Measurements from ENCODE around the gene GVQW3. TPM values are rescaled to one million over a fixed set of nuclear protein-coding genes. Genes with fewer than 3 reads are reported as not detected.

Gene GVQW3
- total and polyA plus RNA-seq, 2 of the 13 experiments (the other 11 are each of a cell fraction or from before 2014, with no cell fraction given), result 5.0 to 5.6 TPM

GRCh38 chr11:76444065-76444383, 62.9 kb downstream of the GVQW3 start:
- Histone ChIP-seq H3K4me1 (ENCODE audit: insufficient read depth, low read length) (peaks cover 23% of the 10 kb centered on the region), H3K27me3 (ENCODE audit: control insufficient read depth in 1 of 2, insufficient read depth in 2 of 2, low read length in 2 of 2) (no peaks in the 10 kb centered on the region; a peak in 1 of 5 replicates), H3K79me2 (ENCODE audit: insufficient read depth, low read length) (peaks cover 52% of the 10 kb centered on the region), H3K4me2 (ENCODE audit: low read depth, low read length) (peak overlapping the region; percentile 74), H3K4me3 (replicated peaks in 1 of 3; ENCODE audit: insufficient read depth in 1 of 3, low read depth in 2 of 3, low read length in 3 of 3) (peak overlapping the region; percentile 78 to 93 (median 92)), H3K9ac (ENCODE audit: insufficient read depth, low read depth, low read length) (peak overlapping the region; percentile 97), H3K9me3 (ENCODE audit: low read length) (no peaks in the 10 kb centered on the region), H3K36me3 (replicated peaks in 1 of 2; ENCODE audit: control insufficient read depth in 1 of 2, insufficient read depth in 2 of 2, low read length in 2 of 2) (peaks cover 2 to 6% of the 10 kb centered on the region in 2 experiments; a peak in 2 of 5 replicates), H3K27ac (ENCODE audit: extremely low read length, insufficient read depth, low read length) (peak overlapping the region; percentile 92), H4K20me1 (ENCODE audit: insufficient read depth, low read length) (peaks cover 11% of the 10 kb centered on the region; the same call in 1 of the 2 replicates), H2AFZ (ENCODE audit: low read length) (peak overlapping the region; percentile 85)
- no peak for ATAC-seq
- 0% methylated on average over 10 of the region's 10 CpGs for WGBS (ENCODE audit: low lambda C conversion rate)
- in situ Hi-C loops (cut with HindIII; ENCODE audit: extremely low pct_ligation_motif_present, low pct_unique_long_range_greater_than_20kb), result no loop called here
- no peak for DNase-seq (ENCODE audit: low spot score)
- CTCF ChIA-PET (ENCODE audit: low intra/inter-chr PET ratio, low total read pairs), result no interaction called here
- BruUV-seq (replicated peaks), result TSS peak; percentile 87
- no peak for FAIRE-seq
- POLR2A ChIA-PET, result interaction anchor here (1.0 kb wide), 1 partner anchor 52 kb away, joined by 4 read pairs; no protein-coding TSS in a partner anchor
- intact Hi-C loops (cut with micrococcal nuclease; ENCODE audit: unreplicated experiment), result loop anchor here (2.0 kb wide), 1 partner anchor 63 kb away; the partner anchor contains the start of genes GVQW3 and THAP12
- TF ChIP-seq CHD2 (IDR thresholded peaks at IDR 0.05; ENCODE audit: low read depth, low read length) (peak; percentile 76; the same call in 1 of the 2 replicates), ZNF589 (CRISPR knock-in tag; conservative IDR thresholded peaks at IDR 0.05) (0 out of 2 replicates have a peak, but pooled peaks have one; percentile 58), AKNA (CRISPR knock-in tag; IDR thresholded peaks at IDR 0.05; ENCODE audit: borderline replicate concordance) (0 out of 2 replicates have a peak, but pooled peaks have one; percentile 24), ZSCAN22 (CRISPR knock-in tag; IDR thresholded peaks at IDR 0.05) (0 out of 2 replicates have a peak, but pooled peaks have one; percentile 30), ZNF570 (CRISPR knock-in tag; IDR thresholded peaks at IDR 0.05; ENCODE audit: borderline replicate concordance) (0 out of 2 replicates have a peak, but pooled peaks have one; percentile 28), MNT (IDR thresholded peaks at IDR 0.05) (0 out of 2 replicates have a peak, but pooled peaks have one; percentile 29), ARID2 (CRISPR knock-in tag; IDR thresholded peaks at IDR 0.05; ENCODE audit: borderline replicate concordance) (0 out of 2 replicates have a peak, but pooled peaks have one; percentile 21), NFAT5 (CRISPR knock-in tag; IDR thresholded peaks at IDR 0.05) (no peak), ZNF784 (CRISPR knock-in tag; IDR thresholded peaks at IDR 0.05; ENCODE audit: borderline replicate concordance) (no peak), TCF7L2 (IDR thresholded peaks at IDR 0.05; ENCODE audit: low read depth, low read length) (no peak)
